ENCODE measurements around the gene REX1BD. TPM values are rescaled to one million over a fixed set of nuclear protein-coding genes. Genes with fewer than 3 reads are reported as not detected.

The REX1BD gene
- total RNA-seq, 2 experiments from 2014 or later = 61.2 to 65.1 TPM

- H3K27me3 Mint-ChIP-seq = no peaks in the 10 kb centered on the region
- H3K27ac Mint-ChIP-seq = peak within 1 kb of the TSS; percentile 95
- peaks cover 19% of the 10 kb centered on the region for H3K36me3 Mint-ChIP-seq (ENCODE audit: low read depth)
- intact Hi-C loops (cut with micrococcal nuclease) = loop anchor here (5.0 kb wide), 1 partner anchor 35 kb away; the partner anchor contains the start of gene ELL
- ATAC-seq (peak; percentile 99), DNase-seq (peak; percentile 99)
- CTCF ChIA-PET = interaction anchor here (1.0 to 4.4 kb wide), 7 partner anchors 13 to 106 kb away, joined by 3 to 20 read pairs (median 9); partner anchors contain the start of genes REX1BD and UBA52
- TF ChIP-seq, protein P1, sequence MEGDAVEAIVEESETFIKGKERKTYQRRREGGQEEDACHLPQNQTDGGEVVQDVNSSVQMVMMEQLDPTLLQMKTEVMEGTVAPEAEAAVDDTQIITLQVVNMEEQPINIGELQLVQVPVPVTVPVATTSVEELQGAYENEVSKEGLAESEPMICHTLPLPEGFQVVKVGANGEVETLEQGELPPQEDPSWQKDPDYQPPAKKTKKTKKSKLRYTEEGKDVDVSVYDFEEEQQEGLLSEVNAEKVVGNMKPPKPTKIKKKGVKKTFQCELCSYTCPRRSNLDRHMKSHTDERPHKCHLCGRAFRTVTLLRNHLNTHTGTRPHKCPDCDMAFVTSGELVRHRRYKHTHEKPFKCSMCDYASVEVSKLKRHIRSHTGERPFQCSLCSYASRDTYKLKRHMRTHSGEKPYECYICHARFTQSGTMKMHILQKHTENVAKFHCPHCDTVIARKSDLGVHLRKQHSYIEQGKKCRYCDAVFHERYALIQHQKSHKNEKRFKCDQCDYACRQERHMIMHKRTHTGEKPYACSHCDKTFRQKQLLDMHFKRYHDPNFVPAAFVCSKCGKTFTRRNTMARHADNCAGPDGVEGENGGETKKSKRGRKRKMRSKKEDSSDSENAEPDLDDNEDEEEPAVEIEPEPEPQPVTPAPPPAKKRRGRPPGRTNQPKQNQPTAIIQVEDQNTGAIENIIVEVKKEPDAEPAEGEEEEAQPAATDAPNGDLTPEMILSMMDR (IDR thresholded peaks at IDR 0.05) = no peak
- no peaks in the 10 kb centered on the region for H3K9me3 Mint-ChIP-seq
- POLR2A ChIA-PET = interaction anchor here (0.8 to 4.6 kb wide), 15 partner anchors 11 to 612 kb away, joined by 3 to 21 read pairs (median 4); partner anchors contain the start of genes ELL, FKBP8, JUND and MEF2B
- peak within 1 kb of the TSS; percentile 90 for H3K4me3 Mint-ChIP-seq
- peaks cover 15% of the 10 kb centered on the region for H3K4me1 Mint-ChIP-seq (ENCODE audit: low read depth)
Observed at GRCh38 chr19:18557411-18558201, 31.0 kb upstream of the REX1BD start, which contains the start of gene KXD1. TSS of gene KXD1 (plus strand) at chr19:18557870. CDS start at chr19:18562057, 4,187 bp downstream.

GRCh38 chr19:18558202-18558555, 30.4 kb upstream of the REX1BD start:
- POLR2A ChIA-PET = interaction anchor here (0.8 to 4.6 kb wide), 15 partner anchors 10 to 611 kb away, joined by 3 to 21 read pairs (median 4); partner anchors contain the start of genes ELL, FKBP8, JUND and MEF2B
- ATAC-seq = no peak
- peaks cover 15% of the 10 kb centered on the region for H3K4me1 Mint-ChIP-seq (ENCODE audit: low read depth)
- H3K27me3 Mint-ChIP-seq = no peaks in the 10 kb centered on the region
- peak overlapping the region; percentile 90 for H3K4me3 Mint-ChIP-seq
- TF ChIP-seq, protein P1 (IDR thresholded peaks at IDR 0.05) = no peak
- peaks cover 23% of the 10 kb centered on the region for H3K36me3 Mint-ChIP-seq (ENCODE audit: low read depth)
- CTCF ChIA-PET = interaction anchor here (1.0 to 4.4 kb wide), 8 partner anchors 13 to 107 kb away, joined by 3 to 20 read pairs (median 6); partner anchors contain the start of genes ELL, REX1BD and UBA52
- peak overlapping the region; percentile 95 for H3K27ac Mint-ChIP-seq
- peak; percentile 24 for DNase-seq
- intact Hi-C loops (cut with micrococcal nuclease) = loop anchor here (5.0 kb wide), 1 partner anchor 36 kb away; the partner anchor contains the start of gene ELL
- H3K9me3 Mint-ChIP-seq = no peaks in the 10 kb centered on the region

GRCh38 chr19:18558604-18559003, 30.0 kb upstream of the REX1BD start:
- intact Hi-C loops (cut with micrococcal nuclease) = loop anchor here (5.0 kb wide), 1 partner anchor 36 kb away; the partner anchor contains the start of gene ELL
- POLR2A ChIA-PET = interaction anchor here (0.8 to 4.6 kb wide), 14 partner anchors 10 to 611 kb away, joined by 3 to 21 read pairs (median 4); partner anchors contain the start of genes ELL, FKBP8, JUND and MEF2B
- TF ChIP-seq, protein P1 (IDR thresholded peaks at IDR 0.05) = no peak

GRCh38 chr19:18559685-18560084, 28.9 kb upstream of the REX1BD start:
- no peak for ATAC-seq
- intact Hi-C loops (cut with micrococcal nuclease) = loop anchor here (5.0 kb wide), 1 partner anchor 37 kb away; the partner anchor contains the start of gene ELL
- CTCF ChIA-PET = interaction anchor here (0.8 to 3.1 kb wide), 5 partner anchors 11 to 108 kb away, joined by 3 to 20 read pairs (median 6); partner anchors contain the start of gene REX1BD

More at GRCh38 chr19:18558604-18559003, 30.0 kb upstream of the REX1BD start:
- H3K9me3 Mint-ChIP-seq = no peaks in the 10 kb centered on the region
- H3K4me3 Mint-ChIP-seq = peak overlapping the region; percentile 90
- peak overlapping the region; percentile 95 for H3K27ac Mint-ChIP-seq
- no peak for DNase-seq
- peaks cover 26% of the 10 kb centered on the region for H3K36me3 Mint-ChIP-seq (ENCODE audit: low read depth)
- CTCF ChIA-PET = interaction anchor here (1.2 to 4.4 kb wide), 7 partner anchors 14 to 107 kb away, joined by 3 to 20 read pairs (median 6); partner anchors contain the start of genes ELL and REX1BD
- peaks cover 15% of the 10 kb centered on the region for H3K4me1 Mint-ChIP-seq (ENCODE audit: low read depth)
- H3K27me3 Mint-ChIP-seq = no peaks in the 10 kb centered on the region
- no peak for ATAC-seq

More at GRCh38 chr19:18559685-18560084, 28.9 kb upstream of the REX1BD start:
- Mint-ChIP-seq H3K36me3 (ENCODE audit: low read depth) (peaks cover 35% of the 10 kb centered on the region), H3K27ac (peak overlapping the region; percentile 95), H3K4me3 (peak overlapping the region; percentile 90), H3K9me3 (no peaks in the 10 kb centered on the region), H3K4me1 (ENCODE audit: low read depth) (peaks cover 15% of the 10 kb centered on the region), H3K27me3 (no peaks in the 10 kb centered on the region)
- TF ChIP-seq, protein P1 (IDR thresholded peaks at IDR 0.05) = no peak
- POLR2A ChIA-PET = interaction anchor here (1.0 to 4.6 kb wide), 3 partner anchors 10 to 15 kb away, joined by 3 to 21 read pairs (median 6); partner anchors contain the start of gene UBA52
- no peak for DNase-seq
